Measurements from ENCODE around the gene GRID2.

The GRID2 gene

DNA sequence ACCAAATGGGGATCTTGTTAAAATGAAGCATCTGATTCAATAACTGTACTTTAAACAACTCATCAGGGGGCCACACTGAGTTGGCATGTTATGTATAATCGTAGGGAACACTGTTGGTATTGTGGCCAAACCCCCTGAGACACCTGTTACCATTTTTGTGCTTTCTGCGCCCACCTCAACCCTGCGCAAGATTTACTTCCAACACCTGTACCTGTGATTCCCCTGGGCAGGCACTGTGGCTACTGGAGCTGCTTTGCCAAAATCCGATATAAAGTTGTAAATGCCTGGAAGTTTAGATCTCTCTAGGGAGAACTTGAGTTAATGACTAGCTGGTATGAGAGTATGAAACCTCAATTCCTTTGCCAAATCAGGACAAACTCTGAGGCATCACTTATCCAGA is 1265.0 kb downstream of the GRID2 start:
- no peaks in the 10 kb centered on the region for H3K27me3 ChIP-seq (ENCODE audit: control insufficient read depth, insufficient read depth, low read length)
- H3K9me3 ChIP-seq (ENCODE audit: control insufficient read depth, insufficient read depth, low read length), result no peaks in the 10 kb centered on the region
- H3K4me1 ChIP-seq (ENCODE audit: control insufficient read depth, insufficient read depth, low read length), result no peaks in the 10 kb centered on the region
- no peak overlapping the region for H3K9ac ChIP-seq (ENCODE audit: low read depth, low read length)
- H3K36me3 ChIP-seq (ENCODE audit: control insufficient read depth, insufficient read depth, low read length), result no peaks in the 10 kb centered on the region
- H3K4me3 ChIP-seq (ENCODE audit: low read depth, low read length), result no peak overlapping the region

- H3K27me3 ChIP-seq (ENCODE audit: control insufficient read depth, insufficient read depth, low read length), result no peaks in the 10 kb centered on the region
- H3K4me1 ChIP-seq (ENCODE audit: control insufficient read depth, insufficient read depth, low read length), result no peaks in the 10 kb centered on the region
- no peak overlapping the region for H3K9ac ChIP-seq (ENCODE audit: low read depth, low read length)
- no peaks in the 10 kb centered on the region for H3K36me3 ChIP-seq (ENCODE audit: control insufficient read depth, insufficient read depth, low read length)
- no peaks in the 10 kb centered on the region for H3K9me3 ChIP-seq (ENCODE audit: control insufficient read depth, insufficient read depth, low read length)
- H3K4me3 ChIP-seq (ENCODE audit: low read depth, low read length), result no peak overlapping the region
These were observed 1269.5 kb downstream of the GRID2 start for GRCh38 chr4:93573285-93573684.

DNA sequence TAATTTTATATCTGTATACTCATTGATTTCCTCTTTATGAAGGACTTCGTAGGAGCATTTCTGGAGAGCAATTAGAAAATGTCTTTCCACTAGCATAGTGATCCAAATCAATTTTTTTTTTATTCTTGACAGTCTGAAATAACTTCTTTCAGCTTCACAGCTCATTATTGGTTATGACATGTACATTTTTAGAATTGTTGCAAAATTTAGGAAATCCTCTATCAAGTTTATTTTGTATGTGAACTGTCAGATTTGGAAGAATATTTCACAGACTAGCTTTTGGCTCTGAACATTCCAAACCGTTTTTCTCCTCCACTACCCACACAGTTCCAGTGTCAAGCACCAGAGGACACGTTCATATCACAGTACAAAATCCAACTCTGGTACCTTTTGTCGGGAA is 1275.2 kb downstream of the GRID2 start:
- H3K9ac ChIP-seq (ENCODE audit: low read depth, low read length), result no peak overlapping the region
- no peaks in the 10 kb centered on the region for H3K4me1 ChIP-seq (ENCODE audit: control insufficient read depth, insufficient read depth, low read length)
- no peaks in the 10 kb centered on the region for H3K36me3 ChIP-seq (ENCODE audit: control insufficient read depth, insufficient read depth, low read length)
- H3K9me3 ChIP-seq (ENCODE audit: control insufficient read depth, insufficient read depth, low read length), result no peaks in the 10 kb centered on the region
- no peak overlapping the region for H3K4me3 ChIP-seq (ENCODE audit: low read depth, low read length)
- H3K27me3 ChIP-seq (ENCODE audit: control insufficient read depth, insufficient read depth, low read length), result no peaks in the 10 kb centered on the region

- Histone ChIP-seq H3K4me3 (ENCODE audit: low read depth, low read length) (no peak overlapping the region), H3K9ac (ENCODE audit: low read depth, low read length) (no peak overlapping the region), H3K36me3 (ENCODE audit: control insufficient read depth, insufficient read depth, low read length) (no peaks in the 10 kb centered on the region), H3K27me3 (ENCODE audit: control insufficient read depth, insufficient read depth, low read length) (no peaks in the 10 kb centered on the region), H3K9me3 (ENCODE audit: control insufficient read depth, insufficient read depth, low read length) (no peaks in the 10 kb centered on the region), H3K4me1 (ENCODE audit: control insufficient read depth, insufficient read depth, low read length) (no peaks in the 10 kb centered on the region)
These were observed 1301.4 kb downstream of the GRID2 start for GRCh38 chr4:93605163-93605562.

DNA sequence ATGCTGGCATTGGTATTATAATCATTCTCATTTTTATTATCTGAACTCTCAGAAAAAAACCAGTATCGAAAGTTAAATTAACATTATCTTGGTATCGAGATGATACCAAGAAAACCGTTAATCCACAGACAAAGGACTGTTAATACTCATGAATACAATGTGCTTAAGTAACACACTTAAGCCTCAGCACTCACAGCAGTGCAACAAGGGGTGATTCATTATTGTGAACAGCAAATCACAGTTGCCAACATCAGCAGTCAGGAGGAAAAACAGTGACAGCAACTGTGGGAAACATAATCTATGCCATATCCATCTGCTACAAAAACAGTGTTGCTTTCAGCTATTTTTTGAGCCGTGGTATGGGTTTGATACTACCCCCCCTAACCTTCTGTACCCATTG is 1313.8 kb downstream of the GRID2 start:
- Histone ChIP-seq H3K4me3 (ENCODE audit: low read depth, low read length) (no peak overlapping the region), H3K27me3 (ENCODE audit: control insufficient read depth, insufficient read depth, low read length) (no peaks in the 10 kb centered on the region), H3K4me1 (ENCODE audit: control insufficient read depth, insufficient read depth, low read length) (no peaks in the 10 kb centered on the region), H3K9ac (ENCODE audit: low read depth, low read length) (no peak overlapping the region), H3K9me3 (ENCODE audit: control insufficient read depth, insufficient read depth, low read length) (no peaks in the 10 kb centered on the region), H3K36me3 (ENCODE audit: control insufficient read depth, insufficient read depth, low read length) (no peaks in the 10 kb centered on the region)

- Histone ChIP-seq H3K9me3 (ENCODE audit: control insufficient read depth, insufficient read depth, low read length) (no peaks in the 10 kb centered on the region), H3K4me1 (ENCODE audit: control insufficient read depth, insufficient read depth, low read length) (no peaks in the 10 kb centered on the region), H3K9ac (ENCODE audit: low read depth, low read length) (no peak overlapping the region), H3K36me3 (ENCODE audit: control insufficient read depth, insufficient read depth, low read length) (no peaks in the 10 kb centered on the region), H3K4me3 (ENCODE audit: low read depth, low read length) (no peak overlapping the region), H3K27me3 (ENCODE audit: control insufficient read depth, insufficient read depth, low read length) (no peaks in the 10 kb centered on the region)
These were observed 1330.0 kb downstream of the GRID2 start for GRCh38 chr4:93633721-93634120.

DNA sequence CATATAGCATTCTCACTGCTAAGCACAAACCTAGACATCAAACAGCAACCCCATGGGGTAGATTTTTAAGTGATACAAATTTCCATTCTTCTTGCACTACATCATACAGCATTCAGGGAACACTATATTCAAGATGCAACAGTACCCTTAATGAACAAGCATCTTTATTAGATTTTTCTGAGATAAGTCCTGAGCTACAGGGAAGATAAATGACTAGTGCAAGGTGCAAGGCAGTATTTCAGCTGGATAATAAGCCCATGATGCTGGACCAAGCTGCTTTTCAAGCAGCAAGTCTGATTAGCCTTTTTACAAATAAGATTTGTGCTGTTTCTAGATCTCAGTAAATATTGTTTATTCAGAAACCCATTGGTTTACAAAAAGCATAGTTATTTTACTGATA is 1332.2 kb downstream of the GRID2 start:
- Histone ChIP-seq H3K36me3 (ENCODE audit: control insufficient read depth, insufficient read depth, low read length) (no peaks in the 10 kb centered on the region), H3K27me3 (ENCODE audit: control insufficient read depth, insufficient read depth, low read length) (no peaks in the 10 kb centered on the region), H3K4me3 (ENCODE audit: low read depth, low read length) (no peak overlapping the region), H3K9ac (ENCODE audit: low read depth, low read length) (no peak overlapping the region), H3K4me1 (ENCODE audit: control insufficient read depth, insufficient read depth, low read length) (no peaks in the 10 kb centered on the region), H3K9me3 (ENCODE audit: control insufficient read depth, insufficient read depth, low read length) (no peaks in the 10 kb centered on the region)

- Histone ChIP-seq H3K4me1 (ENCODE audit: control insufficient read depth, insufficient read depth, low read length) (peaks cover 5% of the 10 kb centered on the region), H3K9ac (ENCODE audit: low read depth, low read length) (no peak overlapping the region), H3K36me3 (ENCODE audit: control insufficient read depth, insufficient read depth, low read length) (no peaks in the 10 kb centered on the region), H3K27me3 (ENCODE audit: control insufficient read depth, insufficient read depth, low read length) (no peaks in the 10 kb centered on the region), H3K4me3 (ENCODE audit: low read depth, low read length) (no peak overlapping the region), H3K9me3 (ENCODE audit: control insufficient read depth, insufficient read depth, low read length) (no peaks in the 10 kb centered on the region)
These were observed 1341.4 kb downstream of the GRID2 start for GRCh38 chr4:93645120-93645519.

DNA sequence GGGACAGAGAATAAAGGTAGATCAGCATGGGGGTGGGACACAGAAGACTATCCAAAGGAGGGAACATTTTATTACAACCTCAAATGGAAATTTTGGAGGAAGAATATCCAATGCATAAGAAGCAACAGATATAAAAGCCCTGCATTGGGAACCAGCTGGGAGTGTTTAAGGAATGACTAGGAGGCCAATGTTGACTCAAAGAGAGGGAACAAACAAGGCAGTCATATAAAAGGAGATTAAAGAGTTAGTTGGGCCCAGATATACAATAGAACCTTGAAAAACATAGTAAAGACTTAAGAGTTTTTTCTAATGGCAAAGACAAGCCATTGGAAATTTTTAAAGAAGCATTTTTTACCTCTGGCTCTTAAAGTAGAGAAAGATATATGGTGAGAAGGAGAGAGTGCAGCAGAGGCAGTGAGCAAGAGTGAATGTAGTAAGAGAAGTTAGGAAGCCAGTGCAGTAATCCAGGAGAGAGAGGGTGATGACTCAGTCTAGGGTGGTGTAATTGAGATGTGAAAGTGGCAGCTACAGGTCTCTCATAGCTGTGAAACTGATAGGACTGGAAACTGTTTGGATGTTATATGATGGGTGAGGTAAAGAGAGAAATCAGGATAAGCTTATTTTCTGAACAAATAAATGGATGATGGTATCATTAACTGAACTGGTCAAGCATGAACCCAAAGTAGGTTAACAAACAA is 1342.6 kb downstream of the GRID2 start:
- H3K4me3 ChIP-seq (ENCODE audit: low read depth, low read length), result no peak overlapping the region
- H3K4me1 ChIP-seq (ENCODE audit: control insufficient read depth, insufficient read depth, low read length), result peaks cover 5% of the 10 kb centered on the region
- H3K9ac ChIP-seq (ENCODE audit: low read depth, low read length), result no peak overlapping the region
- no peaks in the 10 kb centered on the region for H3K27me3 ChIP-seq (ENCODE audit: control insufficient read depth, insufficient read depth, low read length)
- no peaks in the 10 kb centered on the region for H3K9me3 ChIP-seq (ENCODE audit: control insufficient read depth, insufficient read depth, low read length)
- H3K36me3 ChIP-seq (ENCODE audit: control insufficient read depth, insufficient read depth, low read length), result no peaks in the 10 kb centered on the region

GRCh38 chr4:93648258-93648657 is 1344.5 kb downstream of the GRID2 start:
- Histone ChIP-seq H3K9me3 (ENCODE audit: control insufficient read depth, insufficient read depth, low read length) (no peaks in the 10 kb centered on the region), H3K36me3 (ENCODE audit: control insufficient read depth, insufficient read depth, low read length) (no peaks in the 10 kb centered on the region), H3K4me3 (ENCODE audit: low read depth, low read length) (no peak overlapping the region), H3K4me1 (ENCODE audit: control insufficient read depth, insufficient read depth, low read length) (peaks cover 5% of the 10 kb centered on the region), H3K27me3 (ENCODE audit: control insufficient read depth, insufficient read depth, low read length) (no peaks in the 10 kb centered on the region), H3K9ac (ENCODE audit: low read depth, low read length) (no peak overlapping the region)

- no peaks in the 10 kb centered on the region for H3K27me3 ChIP-seq (ENCODE audit: control insufficient read depth, insufficient read depth, low read length)
- H3K4me3 ChIP-seq (ENCODE audit: low read depth, low read length), result no peak overlapping the region
- no peaks in the 10 kb centered on the region for H3K36me3 ChIP-seq (ENCODE audit: control insufficient read depth, insufficient read depth, low read length)
- no peak overlapping the region for H3K9ac ChIP-seq (ENCODE audit: low read depth, low read length)
- peaks cover 5% of the 10 kb centered on the region for H3K4me1 ChIP-seq (ENCODE audit: control insufficient read depth, insufficient read depth, low read length)
- H3K9me3 ChIP-seq (ENCODE audit: control insufficient read depth, insufficient read depth, low read length), result no peaks in the 10 kb centered on the region
These were observed 1346.1 kb downstream of the GRID2 start for GRCh38 chr4:93649828-93650227.

GRCh38 chr4:93654211-93654610 is 1350.4 kb downstream of the GRID2 start:
- Histone ChIP-seq H3K27me3 (ENCODE audit: control insufficient read depth, insufficient read depth, low read length) (no peaks in the 10 kb centered on the region), H3K9me3 (ENCODE audit: control insufficient read depth, insufficient read depth, low read length) (no peaks in the 10 kb centered on the region), H3K4me3 (ENCODE audit: low read depth, low read length) (no peak overlapping the region), H3K36me3 (ENCODE audit: control insufficient read depth, insufficient read depth, low read length) (no peaks in the 10 kb centered on the region), H3K9ac (ENCODE audit: low read depth, low read length) (no peak overlapping the region), H3K4me1 (ENCODE audit: control insufficient read depth, insufficient read depth, low read length) (peaks cover 11% of the 10 kb centered on the region)
